ENCODE measurements around the gene ARL14EPL.

ARL14EPL gene

GRCh38 chr5:116002116-116002906, 30.0 kb upstream of the ARL14EPL start:
- POLR2A ChIA-PET = no interaction called here
- CTCF ChIA-PET = interaction anchor here (0.9 to 1.8 kb wide), 4 partner anchors 10 to 29 kb away, joined by 3 to 7 read pairs (median 3); no protein-coding TSS in a partner anchor
- no peak for DNase-seq (ENCODE audit: extremely low spot score)
- no peak for TF ChIP-seq CTCF (IDR thresholded peaks at IDR 0.05; ENCODE audit: control extremely low read depth, extremely low read depth, low read depth, missing control alignments)

GRCh38 chr5:116004248-116004647, 28.0 kb upstream of the ARL14EPL start:
- ChIA-PET CTCF (interaction anchor here (1.4 kb wide), 1 partner anchor 19 kb away, joined by 3 read pairs; no protein-coding TSS in a partner anchor), POLR2A (no interaction called here)
- DNase-seq (ENCODE audit: extremely low spot score) = no peak
- no peak for TF ChIP-seq CTCF (IDR thresholded peaks at IDR 0.05; ENCODE audit: control extremely low read depth, extremely low read depth, low read depth, missing control alignments)

- CTCF ChIA-PET = interaction anchor here (1.0 kb wide), 1 partner anchor 62 kb away, joined by 3 read pairs; no protein-coding TSS in a partner anchor
Observed at GRCh38 chr5:116009806-116010205, 22.5 kb upstream of the ARL14EPL start.

GRCh38 chr5:116011046-116011445, 21.2 kb upstream of the ARL14EPL start:
- no peak for TF ChIP-seq CTCF (IDR thresholded peaks at IDR 0.05; ENCODE audit: control extremely low read depth, extremely low read depth, low read depth, missing control alignments)
- POLR2A ChIA-PET = no interaction called here
- no peak for DNase-seq (ENCODE audit: extremely low spot score)
- CTCF ChIA-PET = interaction anchor here (0.8 kb wide), 1 partner anchor 72 kb away, joined by 3 read pairs; no protein-coding TSS in a partner anchor

More at GRCh38 chr5:116009806-116010205, 22.5 kb upstream of the ARL14EPL start:
- TF ChIP-seq CTCF (IDR thresholded peaks at IDR 0.05; ENCODE audit: control extremely low read depth, extremely low read depth, low read depth, missing control alignments) = no peak
- POLR2A ChIA-PET = no interaction called here
- no peak for DNase-seq (ENCODE audit: extremely low spot score)

DNA sequence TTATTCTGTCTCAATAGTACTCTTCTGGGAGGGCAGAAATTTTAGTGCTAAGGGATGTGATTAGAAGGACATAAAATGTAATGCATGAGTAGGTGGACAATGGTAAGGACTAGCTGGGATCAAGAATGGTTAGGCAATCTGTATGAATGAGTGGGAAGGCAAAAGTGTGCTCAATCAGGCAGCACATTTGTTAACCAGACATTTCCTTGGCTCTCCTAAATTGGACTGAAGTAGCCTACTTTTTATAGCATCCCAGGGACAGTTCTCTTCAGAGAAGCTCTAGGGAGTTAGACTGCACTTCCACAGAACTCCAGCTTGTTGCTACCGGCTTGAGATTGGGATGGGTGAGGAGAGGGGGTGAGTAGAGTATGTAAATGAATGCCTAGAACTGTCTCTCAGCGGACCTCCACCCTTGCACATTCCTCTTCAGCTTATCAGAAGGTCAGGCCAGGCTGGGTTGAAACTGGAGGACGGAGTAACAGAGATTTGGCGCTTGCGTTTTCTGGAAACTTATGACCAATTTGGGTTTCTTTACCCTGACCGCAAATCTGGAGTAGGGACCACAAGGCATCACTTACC, 19.0 kb upstream of the ARL14EPL start:
- TF ChIP-seq CTCF (IDR thresholded peaks at IDR 0.05; ENCODE audit: control extremely low read depth, extremely low read depth, low read depth, missing control alignments) = no peak
- DNase-seq (ENCODE audit: extremely low spot score) = no peak
- CTCF ChIA-PET = interaction anchor here (1.0 kb wide), 1 partner anchor 49 kb away, joined by 3 read pairs; no protein-coding TSS in a partner anchor
- POLR2A ChIA-PET = no interaction called here

GRCh38 chr5:116013936-116014335, 18.3 kb upstream of the ARL14EPL start:
- DNase-seq (ENCODE audit: extremely low spot score) = no peak
- POLR2A ChIA-PET = no interaction called here
- CTCF ChIA-PET = interaction anchor here (1.0 kb wide), 1 partner anchor 49 kb away, joined by 3 read pairs; no protein-coding TSS in a partner anchor
- TF ChIP-seq CTCF (IDR thresholded peaks at IDR 0.05; ENCODE audit: control extremely low read depth, extremely low read depth, low read depth, missing control alignments) = no peak
